ENCODE data around the gene BCAP31. TPM values are rescaled to one million over a fixed set of nuclear protein-coding genes. Genes with fewer than 3 reads are reported as not detected.

BCAP31 gene
- 387 and 409 TPM in 2 replicates for total RNA-seq (2014; rRNA removed; shearing (Covaris generic))

DNA sequence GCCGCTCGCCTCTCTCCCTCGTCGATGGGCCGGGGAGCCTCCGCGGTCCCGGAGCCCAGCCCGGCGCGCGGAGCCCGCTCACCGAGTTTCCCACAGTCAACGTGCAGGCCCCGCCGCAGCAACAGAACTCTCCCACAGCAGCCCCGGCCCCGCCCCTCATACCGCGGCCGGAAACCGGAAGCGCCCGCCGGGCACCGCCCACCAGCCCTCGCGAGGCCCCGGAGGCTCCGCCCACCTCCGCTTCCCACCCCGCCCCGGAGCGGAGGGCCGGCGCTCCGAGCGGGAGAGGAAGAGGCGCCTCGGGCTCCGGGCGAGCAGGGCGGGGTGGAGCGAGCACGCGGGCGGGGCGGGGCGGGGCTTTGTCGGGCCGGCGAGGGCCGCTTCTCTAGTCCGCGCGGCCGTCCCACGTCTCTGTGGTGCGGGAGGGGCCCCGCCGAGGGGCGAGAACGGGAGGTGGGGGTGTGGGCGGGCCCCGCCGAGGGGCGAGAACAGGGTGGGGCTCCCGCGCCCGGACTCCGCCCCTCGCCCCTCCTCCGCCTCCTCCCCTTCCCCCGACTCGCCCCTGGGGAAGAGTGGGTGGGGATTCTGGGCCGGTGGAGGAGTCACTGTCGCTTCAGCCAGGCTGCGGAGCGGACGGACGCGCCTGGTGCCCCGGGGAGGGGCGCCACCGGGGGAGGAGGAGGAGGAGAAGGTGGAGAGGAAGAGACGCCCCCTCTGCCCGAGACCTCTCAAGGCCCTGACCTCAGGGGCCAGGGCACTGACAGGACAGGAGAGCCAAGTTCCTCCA, at the start of gene BCAP31, which contains the start of gene ABCD1:
Gene BCAP31, minus strand, starts transcription at position 136 of the 787 bp plus-strand sequence. CDS start 1,143 bp downstream, outside the sequence.
Gene ABCD1, plus strand, starts transcription at position 605 of the 787 bp plus-strand sequence. CDS start 411 bp downstream, outside the sequence.
- peak; percentile 93 for DNase-seq (ENCODE audit: low spot score)

- DNase-seq (ENCODE audit: low spot score), result no peak
Observed at GRCh38 chrX:153773218-153773611, 49.0 kb upstream of the BCAP31 start.

- no peak for DNase-seq (ENCODE audit: low spot score)
Observed at GRCh38 chrX:153772316-153773217, 48.4 kb upstream of the BCAP31 start.

DNA sequence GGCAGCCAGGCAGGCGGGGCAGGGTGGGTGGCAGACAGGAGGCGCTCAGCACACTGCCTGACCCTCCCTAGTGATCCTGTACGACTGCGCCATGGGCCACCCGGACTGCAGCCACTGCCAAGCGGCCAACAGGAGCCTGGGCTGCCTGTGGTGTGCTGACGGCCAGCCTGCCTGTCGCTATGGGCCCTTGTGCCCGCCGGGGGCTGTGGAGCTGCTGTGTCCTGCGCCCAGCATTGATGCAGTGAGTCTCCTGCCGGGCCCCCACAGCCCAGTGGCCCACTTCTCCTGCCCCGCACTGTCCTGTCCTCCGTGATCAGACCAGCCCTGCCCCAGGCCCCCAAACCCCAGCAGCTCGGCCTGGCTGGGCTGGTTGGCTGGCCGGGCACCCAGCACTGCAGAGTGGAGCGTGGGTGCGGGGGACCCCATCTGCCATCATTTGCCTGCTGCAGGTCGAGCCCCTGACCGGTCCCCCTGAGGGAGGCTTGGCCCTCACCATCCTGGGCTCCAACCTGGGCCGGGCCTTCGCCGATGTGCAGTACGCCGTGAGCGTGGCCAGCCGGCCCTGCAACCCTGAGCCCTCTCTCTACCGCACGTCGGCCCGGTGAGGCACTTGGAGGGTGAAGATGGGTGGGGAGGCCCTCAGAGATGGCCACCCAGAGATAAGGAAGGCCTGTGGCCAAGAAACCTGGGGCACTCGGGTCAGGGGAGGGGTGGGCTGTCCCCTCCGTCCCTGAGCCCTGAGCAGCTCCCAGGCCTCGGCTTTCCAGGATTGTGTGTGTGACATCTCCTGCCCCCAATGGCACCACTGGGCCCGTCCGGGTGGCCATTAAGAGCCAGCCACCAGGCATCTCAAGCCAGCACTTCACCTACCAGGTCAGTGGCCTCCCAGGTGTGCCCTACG, 47.5 kb upstream of the BCAP31 start:
- DNase-seq (ENCODE audit: low spot score), result no peak

- DNase-seq (ENCODE audit: low spot score), result no peak
Observed at GRCh38 chrX:153770601-153771414, 46.6 kb upstream of the BCAP31 start.

GRCh38 chrX:153769865-153770600, 45.8 kb upstream of the BCAP31 start:
- DNase-seq (ENCODE audit: low spot score), result no peak

DNA sequence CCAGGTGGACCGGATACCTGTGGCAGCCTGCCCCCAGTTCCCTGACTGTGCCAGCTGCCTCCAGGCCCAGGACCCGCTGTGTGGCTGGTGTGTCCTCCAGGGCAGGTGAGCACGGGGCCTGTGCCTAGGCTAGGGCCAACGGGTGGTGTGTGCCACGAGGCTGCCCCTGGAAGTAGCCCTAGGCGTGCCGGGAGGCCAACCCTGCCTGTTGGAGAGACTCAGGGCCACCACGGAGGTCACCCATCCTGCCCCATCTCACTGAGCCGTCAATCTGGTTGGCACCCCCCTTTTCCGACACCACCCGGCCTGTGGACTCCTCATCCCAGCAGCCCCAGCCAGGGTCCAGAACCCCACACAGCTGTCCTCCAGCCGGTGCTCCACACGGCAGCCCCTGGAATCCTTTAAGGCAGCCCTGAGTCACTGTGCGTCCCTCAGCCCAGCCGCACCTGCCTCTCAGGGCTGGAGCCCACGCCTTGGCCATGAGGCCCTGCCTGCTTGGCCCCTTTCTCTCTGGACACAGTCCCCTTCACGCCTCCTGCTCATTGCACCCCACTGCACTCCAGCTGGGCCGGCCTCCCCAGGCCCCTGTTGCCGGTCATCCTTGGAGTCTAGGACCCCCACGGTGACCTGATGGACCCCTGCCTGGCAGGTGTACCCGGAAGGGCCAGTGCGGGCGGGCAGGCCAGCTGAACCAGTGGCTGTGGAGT, 45.1 kb upstream of the BCAP31 start:
- no peak for DNase-seq (ENCODE audit: low spot score)

DNA sequence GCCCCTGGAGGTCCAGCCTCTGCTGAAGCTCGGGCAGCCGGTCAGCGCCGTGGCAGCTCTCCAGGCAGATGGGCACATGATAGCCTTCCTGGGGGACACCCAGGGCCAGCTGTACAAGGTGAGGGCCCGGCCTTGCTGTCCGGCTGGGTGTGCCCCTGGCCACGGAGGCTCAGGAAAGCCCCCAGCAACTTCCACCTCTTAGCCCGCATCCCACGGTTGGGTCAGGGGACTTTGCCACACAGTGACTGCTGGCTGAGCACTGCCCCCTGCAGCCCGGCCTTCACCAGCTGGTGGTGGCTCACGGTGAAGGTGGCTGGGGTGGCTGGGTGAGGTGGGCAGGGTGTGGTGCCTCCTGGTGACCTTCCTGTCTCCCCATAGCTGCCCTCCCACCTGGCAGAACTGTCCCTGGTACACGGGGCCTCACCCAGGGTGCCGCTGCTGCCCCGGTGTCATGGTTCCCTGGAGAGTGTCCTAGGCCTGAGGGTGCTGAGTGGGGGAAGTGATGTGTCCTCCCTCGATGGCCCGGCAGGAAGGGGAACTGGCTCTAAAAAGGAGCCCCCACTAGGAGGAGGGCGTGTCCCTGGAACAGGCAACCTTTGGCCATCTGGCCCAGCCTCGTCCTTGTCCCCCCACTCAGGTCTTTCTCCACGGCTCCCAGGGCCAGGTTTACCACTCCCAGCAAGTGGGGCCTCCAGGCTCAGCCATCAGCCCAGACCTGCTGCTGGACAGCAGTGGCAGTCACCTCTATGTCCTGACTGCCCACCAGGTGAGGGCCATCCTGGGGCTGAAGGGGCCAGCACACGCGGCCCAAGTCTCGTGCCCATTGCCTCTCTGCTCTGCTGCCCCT, 44.3 kb upstream of the BCAP31 start:
- no peak for DNase-seq (ENCODE audit: low spot score)

DNA sequence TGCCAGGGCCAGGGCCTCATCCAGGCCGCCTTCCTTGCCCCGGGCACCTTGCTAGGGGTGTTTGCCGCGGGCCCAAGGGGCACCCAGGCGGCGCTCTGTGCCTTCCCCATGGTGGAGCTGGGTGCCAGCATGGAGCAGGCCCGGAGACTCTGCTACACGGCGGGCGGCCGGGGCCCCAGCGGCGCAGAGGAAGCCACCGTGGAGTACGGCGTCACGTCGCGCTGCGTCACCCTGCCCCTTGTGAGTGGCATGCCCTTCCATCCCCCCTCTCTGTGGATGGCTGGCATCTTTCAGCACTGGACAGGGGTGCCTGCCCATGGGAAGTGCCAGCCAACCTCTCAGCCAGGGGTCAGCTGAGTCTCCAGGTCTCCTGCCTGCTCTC, 43.5 kb upstream of the BCAP31 start:
- no peak for DNase-seq (ENCODE audit: low spot score)

- DNase-seq (ENCODE audit: low spot score), result no peak
Observed at GRCh38 chrX:153766871-153767673, 42.9 kb upstream of the BCAP31 start.

GRCh38 chrX:153766098-153766817, 42.1 kb upstream of the BCAP31 start:
- peak; percentile 58 for DNase-seq (ENCODE audit: low spot score)

GRCh38 chrX:153765138-153766079, 41.2 kb upstream of the BCAP31 start:
- peak; percentile 44 for DNase-seq (ENCODE audit: low spot score)

DNA sequence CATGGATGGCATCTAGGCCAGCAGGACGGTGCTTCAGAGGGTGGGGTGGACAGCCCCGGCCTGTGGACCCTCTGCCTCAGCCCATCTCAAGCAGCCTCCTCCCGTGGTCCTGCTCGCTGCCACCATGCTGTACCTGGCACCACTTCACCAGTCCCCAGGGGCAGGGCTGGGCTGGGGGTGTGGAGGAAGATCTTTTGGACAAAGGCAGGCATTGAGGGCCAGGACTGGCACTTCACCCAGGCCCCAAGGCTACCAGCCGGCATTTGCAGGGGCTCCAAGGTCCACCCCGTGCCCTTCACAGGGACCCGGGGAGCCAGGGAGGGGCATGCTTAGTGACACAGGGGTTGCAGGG, 40.6 kb upstream of the BCAP31 start:
- DNase-seq (ENCODE audit: low spot score), result no peak

- DNase-seq (ENCODE audit: low spot score), result peak; percentile 96
Observed at GRCh38 chrX:153763989-153764755, 40.0 kb upstream of the BCAP31 start, which contains the start of gene PLXNB3. TSS of gene PLXNB3 (plus strand) at chrX:153764249. CDS start at chrX:153765536, 1,287 bp downstream.

Data from HT-29 (cell line).